K562 (cell line): ENCODE data around the gene G6PC1. TPM values are rescaled to one million over a fixed set of nuclear protein-coding genes. Genes with fewer than 3 reads are reported as not detected.
A peak's percentile ranks its signal among the peaks of the same experiment; 100 is the strongest.

Source experiments
- CBFA2T2 ChIP-seq: fragments of 450-650 bp; conservative IDR thresholded peaks from 2 replicates; pipeline ENCODE4 v1.6.1; 2017; ENCODE audit warnings: mild to moderate bottlenecking
- CXXC5 ChIP-seq: fragments of 250-450 bp; sonication (Bioruptor Pico); IDR thresholded peaks from 2 replicates; pipeline ENCODE4 v1.8.0; 2022; ENCODE audit warnings: inconsistent platforms, mild to moderate bottlenecking, moderate library complexity
- GTF2E2 ChIP-seq: fragments of 200-800 bp; sonication (Bioruptor generic); IDR thresholded peaks from 2 replicates; pipeline ENCODE4 v1.6.1; 2016; ENCODE audit warnings: missing genetic modification characterization, missing compliant biosample characterization
- KLF13 ChIP-seq: fragments of 450-650 bp; IDR thresholded peaks from 2 replicates; pipeline ENCODE4 v1.6.1; 2016; ENCODE audit warnings: missing genetic modification characterization, low read depth, mild to moderate bottlenecking, missing compliant biosample characterization, moderate library complexity, borderline replicate concordance
- NR1H2 ChIP-seq: sonication (generic); formaldehyde crosslinking; IDR thresholded peaks from 2 replicates; pipeline ENCODE4 v1.4.0; 2020; ENCODE audit warnings: mild to moderate bottlenecking, missing genetic modification reagents
- RBM39 ChIP-seq: fragments of 200-400 bp; formaldehyde crosslinking; optimal IDR thresholded peaks from 2 replicates; pipeline ENCODE3; 2018; ENCODE audit warnings: low read depth, low read length
- RCOR1 ChIP-seq, 2 experiments: IDR thresholded peaks; 2 replicates each; pipeline ENCODE4 v1.6.1; 2012; ENCODE audit warnings: low read depth in 2 of 2, low read length in 2 of 2, borderline replicate concordance in 1 of 2, improper control_type of control experiment in 1 of 2
- TBL1XR1 ChIP-seq, 2 experiments: IDR thresholded peaks; 2 replicates each; pipeline ENCODE4 v1.6.1; 2012; ENCODE audit warnings: improper control_type of control experiment in 2 of 2, low read length in 2 of 2, mild to moderate bottlenecking in 1 of 2
- ZBTB7A ChIP-seq: IDR thresholded peaks from 2 replicates; pipeline ENCODE4 v1.6.1; 2011; ENCODE audit warnings: low read depth, mild to moderate bottlenecking, low read length, moderate library complexity, borderline replicate concordance; ENCODE audit not compliant: control insufficient read depth
- ZC3H8 ChIP-seq: fragments of 450-650 bp; IDR thresholded peaks from 2 replicates; pipeline ENCODE4 v1.6.1; 2017
- ZFX ChIP-seq: sonication (generic); formaldehyde crosslinking; IDR thresholded peaks from 2 replicates; pipeline ENCODE4 v1.8.0; 2022; ENCODE audit warnings: mild to moderate bottlenecking, missing genetic modification reagents, moderate library complexity
- ZNF146 ChIP-seq: IDR thresholded peaks from one replicate; pipeline ENCODE4 v1.6.1; 2018; ENCODE audit warnings: missing compliant biosample characterization; ENCODE audit not compliant: unreplicated experiment
- polyA plus RNA-seq, 8 experiments: library from polyadenylated mRNA; depleted of rRNA in 4 of 8; stranded (reverse) in 5 of 8; unstranded in 3 of 8; fragments of >200 nt; fragmentation: Nextera tagmentation in 2 of 8; fragmentation: Illumina TruSeq in 1 of 8; extraction: Ambion mirVana in 2 of 8; extraction: Trizol in 1 of 8; gene quantifications; 2 replicates each; pipeline versions ENCODE4 v1.2.1 to v1.2.3, GENCODE V29; 2011 to 2014; ENCODE audit warnings: inconsistent platforms in 1 of 8, missing spikeins in 1 of 8
- total RNA-seq, 7 experiments: library from RNA; depleted of rRNA in 6 of 7; stranded (reverse); fragments of >200 nt in 6 of 7; fragmentation: Illumina TruSeq in 2 of 7; extraction: Trizol in 2 of 7; gene quantifications; 2 replicates each; pipeline versions ENCODE4 v1.2.1 to v1.2.3, GENCODE V29; 2011 to 2021; ENCODE audit warnings: low replicate concordance in 1 of 7
- TF ChIP-seq, protein P1 (sequence below): fragments of 250-450 bp; sonication (Bioruptor Pico); IDR thresholded peaks from 2 replicates; pipeline ENCODE4 v1.5.0; 2021; ENCODE audit warnings: mild to moderate bottlenecking, borderline replicate concordance
- TF ChIP-seq, protein P2 (sequence below): fragments of 250-450 bp; sonication (Bioruptor Pico); IDR thresholded peaks from 2 replicates; pipeline ENCODE4 v1.5.0; 2020; ENCODE audit warnings: mild to moderate bottlenecking, borderline replicate concordance
- TF ChIP-seq, protein P3 (sequence below): sonication (generic); formaldehyde crosslinking; IDR thresholded peaks from 2 replicates; pipeline ENCODE4 v1.8.0; 2022; ENCODE audit warnings: missing genetic modification reagents, mild to moderate bottlenecking, borderline replicate concordance
- TF ChIP-seq, protein P4 (sequence below), 2 experiments: fragments of 150-350 bp in 1 of 2; IDR thresholded peaks; 2 replicates each; pipeline ENCODE4 v1.6.1; 2012 to 2016; ENCODE audit warnings: low read depth in 2 of 2, low read length in 2 of 2, mild to moderate bottlenecking in 1 of 2, moderate library complexity in 1 of 2

Gene G6PC1
- total and polyA plus RNA-seq, 9 of the 15 experiments (the other 6 are each of a cell fraction or from before 2014, with no cell fraction given), result not detected

DNA sequence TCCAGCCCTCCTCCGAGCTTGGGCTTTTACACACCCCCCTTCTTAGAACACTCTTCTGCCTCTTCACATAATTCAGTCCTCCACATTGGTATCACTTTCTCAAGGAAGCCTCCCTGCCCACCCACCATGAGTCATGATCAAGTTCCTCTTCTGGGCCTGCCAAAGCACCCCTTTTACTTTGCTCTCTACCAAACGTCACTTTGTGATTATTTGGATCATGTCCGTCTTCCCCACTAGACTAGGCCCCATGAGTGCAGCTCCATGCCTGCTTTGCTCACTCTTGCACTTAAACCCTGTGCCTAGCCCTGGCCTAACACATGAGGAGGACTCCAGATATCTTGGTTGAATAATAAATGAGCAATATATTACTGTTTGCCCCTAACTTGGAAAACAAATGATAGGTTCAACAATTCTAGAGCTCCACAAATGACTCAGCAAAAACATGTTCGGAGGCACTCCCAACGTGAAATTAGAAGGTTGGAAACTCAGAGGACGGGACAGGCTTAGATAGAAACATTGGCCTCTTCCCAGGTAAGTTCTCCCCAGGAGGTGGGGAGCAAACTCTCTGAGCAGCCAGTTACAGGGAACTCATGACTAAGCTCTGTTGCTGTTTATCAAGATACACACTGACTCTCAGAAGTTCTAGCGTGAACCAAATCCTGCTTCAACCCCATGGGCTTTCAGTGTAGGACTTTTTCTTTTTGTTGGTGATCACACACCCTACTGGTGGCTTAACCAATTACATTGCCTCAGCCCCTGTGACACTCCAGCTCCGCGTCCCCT, 28.3 kb downstream of the G6PC1 start (continued):
- no peak for TF ChIP-seq NR1H2 (CRISPR knock-in tag)
- no peak for TF ChIP-seq KLF13
- no peak for TF ChIP-seq ZNF146 (CRISPR knock-in tag)
- 0 out of 4 replicates have a peak, but pooled peaks of 1 of the 2 experiments have one; percentile 20 for TF ChIP-seq TBL1XR1 (IDR thresholded peaks at IDR 0.05; ENCODE audit: low read length in 2 of 2)
- no peak for TF ChIP-seq ZBTB7A
- peak; percentile 33 for TF ChIP-seq CXXC5 (CRISPR knock-in tag)
- TF ChIP-seq, protein P1, sequence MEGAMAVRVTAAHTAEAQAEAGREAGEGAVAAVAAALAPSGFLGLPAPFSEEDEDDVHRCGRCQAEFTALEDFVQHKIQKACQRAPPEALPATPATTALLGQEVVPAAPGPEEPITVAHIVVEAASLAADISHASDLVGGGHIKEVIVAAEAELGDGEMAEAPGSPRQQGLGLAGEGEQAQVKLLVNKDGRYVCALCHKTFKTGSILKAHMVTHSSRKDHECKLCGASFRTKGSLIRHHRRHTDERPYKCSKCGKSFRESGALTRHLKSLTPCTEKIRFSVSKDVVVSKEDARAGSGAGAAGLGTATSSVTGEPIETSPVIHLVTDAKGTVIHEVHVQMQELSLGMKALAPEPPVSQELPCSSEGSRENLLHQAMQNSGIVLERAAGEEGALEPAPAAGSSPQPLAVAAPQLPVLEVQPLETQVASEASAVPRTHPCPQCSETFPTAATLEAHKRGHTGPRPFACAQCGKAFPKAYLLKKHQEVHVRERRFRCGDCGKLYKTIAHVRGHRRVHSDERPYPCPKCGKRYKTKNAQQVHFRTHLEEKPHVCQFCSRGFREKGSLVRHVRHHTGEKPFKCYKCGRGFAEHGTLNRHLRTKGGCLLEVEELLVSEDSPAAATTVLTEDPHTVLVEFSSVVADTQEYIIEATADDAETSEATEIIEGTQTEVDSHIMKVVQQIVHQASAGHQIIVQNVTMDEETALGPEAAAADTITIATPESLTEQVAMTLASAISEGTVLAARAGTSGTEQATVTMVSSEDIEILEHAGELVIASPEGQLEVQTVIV, result no peak
- TF ChIP-seq, protein P2, sequence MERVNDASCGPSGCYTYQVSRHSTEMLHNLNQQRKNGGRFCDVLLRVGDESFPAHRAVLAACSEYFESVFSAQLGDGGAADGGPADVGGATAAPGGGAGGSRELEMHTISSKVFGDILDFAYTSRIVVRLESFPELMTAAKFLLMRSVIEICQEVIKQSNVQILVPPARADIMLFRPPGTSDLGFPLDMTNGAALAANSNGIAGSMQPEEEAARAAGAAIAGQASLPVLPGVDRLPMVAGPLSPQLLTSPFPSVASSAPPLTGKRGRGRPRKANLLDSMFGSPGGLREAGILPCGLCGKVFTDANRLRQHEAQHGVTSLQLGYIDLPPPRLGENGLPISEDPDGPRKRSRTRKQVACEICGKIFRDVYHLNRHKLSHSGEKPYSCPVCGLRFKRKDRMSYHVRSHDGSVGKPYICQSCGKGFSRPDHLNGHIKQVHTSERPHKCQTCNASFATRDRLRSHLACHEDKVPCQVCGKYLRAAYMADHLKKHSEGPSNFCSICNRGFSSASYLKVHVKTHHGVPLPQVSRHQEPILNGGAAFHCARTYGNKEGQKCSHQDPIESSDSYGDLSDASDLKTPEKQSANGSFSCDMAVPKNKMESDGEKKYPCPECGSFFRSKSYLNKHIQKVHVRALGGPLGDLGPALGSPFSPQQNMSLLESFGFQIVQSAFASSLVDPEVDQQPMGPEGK (CRISPR knock-in tag), result no peak
- TF ChIP-seq ZFX, result peak; percentile 82
- TF ChIP-seq RCOR1 (IDR thresholded peaks at IDR 0.05; ENCODE audit: borderline replicate concordance in 1 of 2, low read depth in 2 of 2, low read length in 2 of 2), result no peak; a peak in 1 of 4 replicates
- no peak for TF ChIP-seq RBM39
- TF ChIP-seq, protein P3, sequence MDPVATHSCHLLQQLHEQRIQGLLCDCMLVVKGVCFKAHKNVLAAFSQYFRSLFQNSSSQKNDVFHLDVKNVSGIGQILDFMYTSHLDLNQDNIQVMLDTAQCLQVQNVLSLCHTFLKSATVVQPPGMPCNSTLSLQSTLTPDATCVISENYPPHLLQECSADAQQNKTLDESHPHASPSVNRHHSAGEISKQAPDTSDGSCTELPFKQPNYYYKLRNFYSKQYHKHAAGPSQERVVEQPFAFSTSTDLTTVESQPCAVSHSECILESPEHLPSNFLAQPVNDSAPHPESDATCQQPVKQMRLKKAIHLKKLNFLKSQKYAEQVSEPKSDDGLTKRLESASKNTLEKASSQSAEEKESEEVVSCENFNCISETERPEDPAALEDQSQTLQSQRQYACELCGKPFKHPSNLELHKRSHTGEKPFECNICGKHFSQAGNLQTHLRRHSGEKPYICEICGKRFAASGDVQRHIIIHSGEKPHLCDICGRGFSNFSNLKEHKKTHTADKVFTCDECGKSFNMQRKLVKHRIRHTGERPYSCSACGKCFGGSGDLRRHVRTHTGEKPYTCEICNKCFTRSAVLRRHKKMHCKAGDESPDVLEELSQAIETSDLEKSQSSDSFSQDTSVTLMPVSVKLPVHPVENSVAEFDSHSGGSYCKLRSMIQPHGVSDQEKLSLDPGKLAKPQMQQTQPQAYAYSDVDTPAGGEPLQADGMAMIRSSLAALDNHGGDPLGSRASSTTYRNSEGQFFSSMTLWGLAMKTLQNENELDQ (CRISPR knock-in tag), result no peak
- TF ChIP-seq CBFA2T2, result no peak
- no peak for TF ChIP-seq ZC3H8
- no peak for TF ChIP-seq GTF2E2 (tag)
- TF ChIP-seq, protein P4, sequence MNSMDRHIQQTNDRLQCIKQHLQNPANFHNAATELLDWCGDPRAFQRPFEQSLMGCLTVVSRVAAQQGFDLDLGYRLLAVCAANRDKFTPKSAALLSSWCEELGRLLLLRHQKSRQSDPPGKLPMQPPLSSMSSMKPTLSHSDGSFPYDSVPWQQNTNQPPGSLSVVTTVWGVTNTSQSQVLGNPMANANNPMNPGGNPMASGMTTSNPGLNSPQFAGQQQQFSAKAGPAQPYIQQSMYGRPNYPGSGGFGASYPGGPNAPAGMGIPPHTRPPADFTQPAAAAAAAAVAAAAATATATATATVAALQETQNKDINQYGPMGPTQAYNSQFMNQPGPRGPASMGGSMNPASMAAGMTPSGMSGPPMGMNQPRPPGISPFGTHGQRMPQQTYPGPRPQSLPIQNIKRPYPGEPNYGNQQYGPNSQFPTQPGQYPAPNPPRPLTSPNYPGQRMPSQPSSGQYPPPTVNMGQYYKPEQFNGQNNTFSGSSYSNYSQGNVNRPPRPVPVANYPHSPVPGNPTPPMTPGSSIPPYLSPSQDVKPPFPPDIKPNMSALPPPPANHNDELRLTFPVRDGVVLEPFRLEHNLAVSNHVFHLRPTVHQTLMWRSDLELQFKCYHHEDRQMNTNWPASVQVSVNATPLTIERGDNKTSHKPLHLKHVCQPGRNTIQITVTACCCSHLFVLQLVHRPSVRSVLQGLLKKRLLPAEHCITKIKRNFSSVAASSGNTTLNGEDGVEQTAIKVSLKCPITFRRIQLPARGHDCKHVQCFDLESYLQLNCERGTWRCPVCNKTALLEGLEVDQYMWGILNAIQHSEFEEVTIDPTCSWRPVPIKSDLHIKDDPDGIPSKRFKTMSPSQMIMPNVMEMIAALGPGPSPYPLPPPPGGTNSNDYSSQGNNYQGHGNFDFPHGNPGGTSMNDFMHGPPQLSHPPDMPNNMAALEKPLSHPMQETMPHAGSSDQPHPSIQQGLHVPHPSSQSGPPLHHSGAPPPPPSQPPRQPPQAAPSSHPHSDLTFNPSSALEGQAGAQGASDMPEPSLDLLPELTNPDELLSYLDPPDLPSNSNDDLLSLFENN (IDR thresholded peaks at IDR 0.05; ENCODE audit: low read depth in 2 of 2, low read length in 2 of 2), result no peak
